ENCODE results near the gene NAA30.
"Not testable (repeated sequence)": the region's sequence is repeated elsewhere in the genome, so short reads cannot be mapped to it uniquely, and the experiment has no call there.

The NAA30 gene

GRCh38 chr14:57390037-57390805 lies at the start of gene NAA30:
TSS of gene NAA30 (plus strand) at chr14:57390586. CDS start at chr14:57390958, 372 bp downstream.
- peak; percentile 62 for DNase-seq (ENCODE audit: low read depth, low spot score)

GRCh38 chr14:57343545-57344297 lies 46.7 kb upstream of the NAA30 start:
- DNase-seq (ENCODE audit: low read depth, low spot score), result not testable (repeated sequence)

- no peak for DNase-seq (ENCODE audit: low read depth, low spot score)
Measured at GRCh38 chr14:57345106-57345505, 45.3 kb upstream of the NAA30 start.

GRCh38 chr14:57346741-57347140 lies 43.6 kb upstream of the NAA30 start:
- no peak for DNase-seq (ENCODE audit: low read depth, low spot score)

- no peak for DNase-seq (ENCODE audit: low read depth, low spot score)
Measured at GRCh38 chr14:57352396-57353170, 37.8 kb upstream of the NAA30 start.

- DNase-seq (ENCODE audit: low read depth, low spot score), result no peak
Measured at GRCh38 chr14:57355081-57355800, 35.1 kb upstream of the NAA30 start.

- no peak for DNase-seq (ENCODE audit: low read depth, low spot score)
Measured at GRCh38 chr14:57362361-57362760, 28.0 kb upstream of the NAA30 start.

GRCh38 chr14:57364659-57365450 lies 25.5 kb upstream of the NAA30 start:
- DNase-seq (ENCODE audit: low read depth, low spot score), result no peak

- DNase-seq (ENCODE audit: low read depth, low spot score), result not testable (repeated sequence)
Measured at GRCh38 chr14:57370187-57370586, 20.2 kb upstream of the NAA30 start.

GRCh38 chr14:57371013-57371412 lies 19.4 kb upstream of the NAA30 start:
- no peak for DNase-seq (ENCODE audit: low read depth, low spot score)

GRCh38 chr14:57375156-57375555 lies 15.2 kb upstream of the NAA30 start:
- no peak for DNase-seq (ENCODE audit: low read depth, low spot score)

GRCh38 chr14:57378661-57379060 lies 11.7 kb upstream of the NAA30 start:
- no peak for DNase-seq (ENCODE audit: low read depth, low spot score)

- no peak for DNase-seq (ENCODE audit: low read depth, low spot score)
Measured at GRCh38 chr14:57380935-57381334, 9.5 kb upstream of the NAA30 start.

- DNase-seq (ENCODE audit: low read depth, low spot score), result no peak
Measured at GRCh38 chr14:57382283-57382682, 8.1 kb upstream of the NAA30 start.

- no peak for DNase-seq (ENCODE audit: low read depth, low spot score)
Measured at GRCh38 chr14:57383125-57383745, 7.2 kb upstream of the NAA30 start.

- no peak for DNase-seq (ENCODE audit: low read depth, low spot score)
Measured at GRCh38 chr14:57388067-57388466, 2.3 kb upstream of the NAA30 start.

GRCh38 chr14:57389646-57390036 lies 745 bp upstream of the NAA30 start:
- no peak for DNase-seq (ENCODE audit: low read depth, low spot score)

GRCh38 chr14:57390806-57391516 lies 575 bp downstream of the NAA30 start:
- DNase-seq (ENCODE audit: low read depth, low spot score), result no peak

GRCh38 chr14:57391517-57392195 lies 1.3 kb downstream of the NAA30 start:
- no peak for DNase-seq (ENCODE audit: low read depth, low spot score)

All from brain pericyte (primary cell).